ENCODE data around the gene OGFOD3.

Gene OGFOD3

DNA sequence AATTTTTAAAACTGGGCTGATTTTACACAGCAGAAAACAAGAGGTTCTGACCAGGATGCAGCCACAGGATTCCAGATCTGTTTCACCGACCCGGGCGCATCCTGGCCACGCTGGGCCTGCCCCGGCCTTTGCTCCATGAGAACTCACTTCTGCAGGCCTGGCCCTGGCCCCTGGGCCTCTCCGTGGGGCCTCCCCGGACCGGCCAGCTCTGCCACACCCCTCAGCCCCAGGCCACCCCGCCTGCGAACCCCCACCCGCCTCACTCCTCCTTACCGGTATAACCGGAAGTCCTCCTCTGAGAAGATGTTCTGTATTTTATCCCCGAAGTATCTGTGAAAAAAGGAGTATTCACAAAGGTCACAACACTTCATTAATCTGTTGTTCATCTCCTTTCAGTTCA, 13.3 kb downstream of the OGFOD3 start:
- H3K79me2 ChIP-seq (ENCODE audit: insufficient read depth, low read length) = no peaks in the 10 kb centered on the region
- TF ChIP-seq EZH2 (IDR thresholded peaks at IDR 0.05; ENCODE audit: borderline replicate concordance, low read depth, low read length, severe bottlenecking) = no peak
- TF ChIP-seq, protein P1, sequence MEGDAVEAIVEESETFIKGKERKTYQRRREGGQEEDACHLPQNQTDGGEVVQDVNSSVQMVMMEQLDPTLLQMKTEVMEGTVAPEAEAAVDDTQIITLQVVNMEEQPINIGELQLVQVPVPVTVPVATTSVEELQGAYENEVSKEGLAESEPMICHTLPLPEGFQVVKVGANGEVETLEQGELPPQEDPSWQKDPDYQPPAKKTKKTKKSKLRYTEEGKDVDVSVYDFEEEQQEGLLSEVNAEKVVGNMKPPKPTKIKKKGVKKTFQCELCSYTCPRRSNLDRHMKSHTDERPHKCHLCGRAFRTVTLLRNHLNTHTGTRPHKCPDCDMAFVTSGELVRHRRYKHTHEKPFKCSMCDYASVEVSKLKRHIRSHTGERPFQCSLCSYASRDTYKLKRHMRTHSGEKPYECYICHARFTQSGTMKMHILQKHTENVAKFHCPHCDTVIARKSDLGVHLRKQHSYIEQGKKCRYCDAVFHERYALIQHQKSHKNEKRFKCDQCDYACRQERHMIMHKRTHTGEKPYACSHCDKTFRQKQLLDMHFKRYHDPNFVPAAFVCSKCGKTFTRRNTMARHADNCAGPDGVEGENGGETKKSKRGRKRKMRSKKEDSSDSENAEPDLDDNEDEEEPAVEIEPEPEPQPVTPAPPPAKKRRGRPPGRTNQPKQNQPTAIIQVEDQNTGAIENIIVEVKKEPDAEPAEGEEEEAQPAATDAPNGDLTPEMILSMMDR (IDR thresholded peaks at IDR 0.05; ENCODE audit: borderline replicate concordance, extremely low read depth, low read length, poor library complexity, severe bottlenecking) = no peak
- no peak overlapping the region for H3K27ac ChIP-seq (ENCODE audit: low read length)
- ATAC-seq (ENCODE audit: insufficient read depth, low read depth) (no peak), DNase-seq (no peak)
- no peak overlapping the region for H3K4me2 ChIP-seq (ENCODE audit: insufficient read depth, low read length)
- H3K4me3 ChIP-seq (ENCODE audit: low read depth in 1 of 2, low read length in 2 of 2) = no peak overlapping the region
- no peak overlapping the region for H3K9ac ChIP-seq (ENCODE audit: low read depth, low read length)
- H2AFZ ChIP-seq (ENCODE audit: low read depth, low read length) = no peak overlapping the region
- no peaks in the 10 kb centered on the region for H3K27me3 ChIP-seq (ENCODE audit: insufficient read depth, low read length, poor library complexity)
- H3K36me3 ChIP-seq (ENCODE audit: insufficient read depth, low read length) = peaks cover 27% of the 10 kb centered on the region
- H3K9me3 ChIP-seq (ENCODE audit: insufficient read depth, low read length, severe bottlenecking) = no peaks in the 10 kb centered on the region
- no peaks in the 10 kb centered on the region for H3K4me1 ChIP-seq (ENCODE audit: insufficient read depth, low read length)
- H4K20me1 ChIP-seq (ENCODE audit: insufficient read depth, low read length) = 0 out of 2 replicates have a peak, but pooled peaks cover 2% of the 10 kb centered on the region

DNA sequence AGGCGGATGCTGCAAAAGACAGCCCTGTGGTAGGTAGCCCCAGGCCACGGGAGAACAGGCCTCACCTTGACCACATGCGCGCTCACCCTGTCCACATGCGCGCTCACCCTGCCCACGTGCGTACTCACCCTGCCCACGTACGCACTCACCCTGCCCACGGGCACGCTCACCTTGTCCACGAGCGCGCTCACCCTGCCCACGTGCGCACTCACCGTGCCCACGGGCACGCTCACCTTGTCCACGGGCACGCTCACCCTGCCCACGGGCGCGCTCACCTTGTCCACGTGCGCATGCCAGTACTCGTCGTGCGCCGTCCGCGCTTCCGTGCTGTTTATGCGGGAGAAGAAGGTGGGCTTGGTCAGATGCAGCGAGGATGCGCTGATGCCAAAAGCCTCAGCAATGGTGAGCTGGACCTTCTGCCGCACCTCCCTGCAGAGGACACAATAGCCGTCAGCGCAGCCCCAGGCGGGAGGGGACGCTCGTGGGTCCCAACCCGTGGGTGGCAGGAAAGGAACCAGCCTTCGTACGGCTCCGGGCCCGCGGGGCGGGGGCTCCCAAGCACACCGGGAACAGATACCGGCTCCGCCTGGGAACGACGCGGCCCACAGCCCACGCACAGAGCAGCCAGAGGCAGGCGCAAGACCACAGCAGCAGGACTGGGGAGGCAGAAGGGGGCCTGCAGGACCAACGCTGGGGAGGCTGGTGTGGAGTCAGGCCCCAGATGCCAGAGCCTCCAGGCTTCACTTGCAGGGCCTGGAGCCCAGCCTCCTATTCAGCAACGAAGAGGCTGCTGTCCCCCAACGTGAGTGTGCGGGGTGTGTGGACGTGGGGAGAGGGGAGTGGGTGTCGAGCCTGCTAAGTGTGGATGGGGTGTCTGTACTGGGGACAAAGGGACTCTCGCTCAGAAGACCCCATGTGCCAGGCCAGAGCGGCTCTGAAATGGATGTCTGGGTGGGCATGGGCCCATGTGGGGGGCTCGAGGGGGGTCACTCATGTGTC, 14.4 kb downstream of the OGFOD3 start:
- H3K4me1 ChIP-seq (ENCODE audit: insufficient read depth, low read length) = no peaks in the 10 kb centered on the region
- H3K4me2 ChIP-seq (ENCODE audit: insufficient read depth, low read length) = no peak overlapping the region
- no peak overlapping the region for H2AFZ ChIP-seq (ENCODE audit: low read depth, low read length)
- no peak overlapping the region for H3K4me3 ChIP-seq (ENCODE audit: low read depth in 1 of 2, low read length in 2 of 2)
- no peaks in the 10 kb centered on the region for H3K9me3 ChIP-seq (ENCODE audit: insufficient read depth, low read length, severe bottlenecking)
- H3K36me3 ChIP-seq (ENCODE audit: insufficient read depth, low read length) = peaks cover 31% of the 10 kb centered on the region
- H3K27ac ChIP-seq (ENCODE audit: low read length) = no peak overlapping the region
- no peaks in the 10 kb centered on the region for H3K79me2 ChIP-seq (ENCODE audit: insufficient read depth, low read length)
- TF ChIP-seq, protein P1 (IDR thresholded peaks at IDR 0.05; ENCODE audit: borderline replicate concordance, extremely low read depth, low read length, poor library complexity, severe bottlenecking) = no peak
- no peak for TF ChIP-seq EZH2 (IDR thresholded peaks at IDR 0.05; ENCODE audit: borderline replicate concordance, low read depth, low read length, severe bottlenecking)
- no peak overlapping the region for H3K9ac ChIP-seq (ENCODE audit: low read depth, low read length)
- no peaks in the 10 kb centered on the region for H3K27me3 ChIP-seq (ENCODE audit: insufficient read depth, low read length, poor library complexity)
- ATAC-seq (ENCODE audit: insufficient read depth, low read depth) (no peak), DNase-seq (no peak)
- H4K20me1 ChIP-seq (ENCODE audit: insufficient read depth, low read length) = 0 out of 2 replicates have a peak, but pooled peaks cover 2% of the 10 kb centered on the region

- TF ChIP-seq, protein P1 (IDR thresholded peaks at IDR 0.05; ENCODE audit: borderline replicate concordance, extremely low read depth, low read length, poor library complexity, severe bottlenecking) = no peak
- TF ChIP-seq EZH2 (IDR thresholded peaks at IDR 0.05; ENCODE audit: borderline replicate concordance, low read depth, low read length, severe bottlenecking) = no peak
- H3K4me3 ChIP-seq (ENCODE audit: low read depth in 1 of 2, low read length in 2 of 2) = no peak overlapping the region
- no peak for ATAC-seq (ENCODE audit: insufficient read depth, low read depth)
- H3K79me2 ChIP-seq (ENCODE audit: insufficient read depth, low read length) = no peaks in the 10 kb centered on the region
- H3K4me2 ChIP-seq (ENCODE audit: insufficient read depth, low read length) = no peak overlapping the region
- H3K9me3 ChIP-seq (ENCODE audit: insufficient read depth, low read length, severe bottlenecking) = no peaks in the 10 kb centered on the region
- no peaks in the 10 kb centered on the region for H3K4me1 ChIP-seq (ENCODE audit: insufficient read depth, low read length)
- no peak overlapping the region for H3K9ac ChIP-seq (ENCODE audit: low read depth, low read length)
- no peak overlapping the region for H3K27ac ChIP-seq (ENCODE audit: low read length)
- peaks cover 34% of the 10 kb centered on the region for H3K36me3 ChIP-seq (ENCODE audit: insufficient read depth, low read length)
- no peaks in the 10 kb centered on the region for H3K27me3 ChIP-seq (ENCODE audit: insufficient read depth, low read length, poor library complexity)
- DNase-seq = no peak
- 0 out of 2 replicates have a peak, but pooled peaks cover 2% of the 10 kb centered on the region for H4K20me1 ChIP-seq (ENCODE audit: insufficient read depth, low read length)
- no peak overlapping the region for H2AFZ ChIP-seq (ENCODE audit: low read depth, low read length)
These were observed 15.5 kb downstream of the OGFOD3 start for GRCh38 chr17:82402865-82403264.
